IMR-90 (cell line): ENCODE measurements around the gene TBC1D30. TPM values are rescaled to one million over a fixed set of nuclear protein-coding genes. Genes with fewer than 3 reads are reported as not detected.

Experiments used
- ATAC-seq: fragments of 200-7000 bp; cut with Tn5 transposase; 2 replicates; pipeline ENCODE4 v1.9.1; 2020; ENCODE audit warnings: low read depth, mild to moderate bottlenecking, moderate library complexity
- BruUV-seq: library from RNA; stranded (reverse); fragments of 400-500 nt; replicated peaks from 2 replicates; lab custom pipeline; 2021; lab: Mats Ljungman, UMichigan
- CTCF ChIA-PET: fragments of 300-600 bp; formaldehyde crosslinking; extraction: SDS; loops from one replicate; lab custom pipeline; 2021; ENCODE audit warnings: antibody characterized with exemption; lab: Yijun Ruan, JAX
- POLR2A ChIA-PET: fragments of 300-600 bp; sonication (Branson Sonifier 250); formaldehyde crosslinking; loops from one replicate; lab custom pipeline; 2022; ENCODE audit warnings: antibody characterized with exemption; ENCODE audit not compliant: unreplicated experiment; lab: Charles Lee
- DNase-seq: peaks from one replicate; pipeline ENCODE4 v3.0.0; 2013
- H2AFZ ChIP-seq: replicated peaks from 2 replicates; pipeline ENCODE3; 2013; ENCODE audit warnings: low read length, mild to moderate bottlenecking; ENCODE audit not compliant: poor library complexity
- H2AK5ac ChIP-seq: 2 replicates; pipeline ENCODE4 v1.6.1; 2013; ENCODE audit warnings: low read depth, low read length, inconsistent platforms
- H2AK9ac ChIP-seq: replicated peaks from 2 replicates; pipeline ENCODE3; 2013; ENCODE audit warnings: mild to moderate bottlenecking, low read depth, low read length, moderate library complexity; ENCODE audit not compliant: poor library complexity
- H2BK120ac ChIP-seq: 2 replicates; pipeline ENCODE4 v1.6.1; 2013; ENCODE audit warnings: low read depth, low read length, inconsistent platforms
- H2BK15ac ChIP-seq: 3 replicates; pipeline ENCODE4 v1.6.1; 2013; ENCODE audit warnings: low read depth, low read length, inconsistent platforms
- H2BK20ac ChIP-seq: 2 replicates; pipeline ENCODE4 v1.6.1; 2013; ENCODE audit warnings: low read depth, mild to moderate bottlenecking, inconsistent platforms, low read length, moderate library complexity
- H2BK5ac ChIP-seq: 2 replicates; pipeline ENCODE4 v1.6.1; 2013; ENCODE audit warnings: mild to moderate bottlenecking, low read depth, low read length, inconsistent platforms; ENCODE audit not compliant: poor library complexity, severe bottlenecking
- H3K14ac ChIP-seq: replicated peaks from 2 replicates; pipeline ENCODE4 v1.6.1; 2013; ENCODE audit warnings: low read depth, low read length, inconsistent platforms
- H3K18ac ChIP-seq: 2 replicates; pipeline ENCODE4 v1.6.1; 2013; ENCODE audit warnings: low read depth, low read length, control low read depth
- H3K23ac ChIP-seq: 2 replicates; pipeline ENCODE4 v1.6.1; 2013; ENCODE audit warnings: low read depth, low read length, inconsistent platforms
- H3K27ac ChIP-seq: 2 replicates; pipeline ENCODE4 v1.5.1; 2013; ENCODE audit warnings: mild to moderate bottlenecking, control low read depth, low read length; ENCODE audit not compliant: insufficient read depth
- H3K27me3 ChIP-seq: 2 replicates; pipeline ENCODE4 v1.6.1; 2013; ENCODE audit warnings: low read length; ENCODE audit not compliant: control insufficient read depth, insufficient read depth
- H3K36me3 ChIP-seq: 2 replicates; pipeline ENCODE4 v1.6.1; 2013; ENCODE audit warnings: low read length, mixed read lengths; ENCODE audit not compliant: control insufficient read depth, insufficient read depth
- H3K4ac ChIP-seq: 2 replicates; pipeline ENCODE4 v1.6.1; 2013; ENCODE audit warnings: low read depth, low read length, inconsistent platforms
- H3K4me1 ChIP-seq: 2 replicates; pipeline ENCODE4 v1.6.1; 2013; ENCODE audit warnings: low read length, mixed read lengths; ENCODE audit not compliant: control insufficient read depth, insufficient read depth
- H3K4me2 ChIP-seq: 2 replicates; pipeline ENCODE4 v1.6.1; 2013; ENCODE audit warnings: low read depth, mild to moderate bottlenecking, control low read depth, low read length, moderate library complexity
- H3K4me3 ChIP-seq: 2 replicates; pipeline ENCODE4 v1.5.1; 2013; ENCODE audit warnings: low read depth, mild to moderate bottlenecking, control low read depth, low read length, moderate library complexity; ENCODE audit not compliant: insufficient read depth
- H3K56ac ChIP-seq: 2 replicates; pipeline ENCODE4 v1.6.1; 2013; ENCODE audit warnings: low read length, inconsistent platforms; ENCODE audit not compliant: insufficient read depth; ENCODE audit errors: extremely low read depth
- H3K79me1 ChIP-seq, 2 experiments: 2 replicates each; pipeline ENCODE4 v1.6.1; 2013; ENCODE audit warnings: low read length in 2 of 2, inconsistent platforms in 1 of 2, low read depth in 1 of 2
- H3K9ac ChIP-seq: 2 replicates; pipeline ENCODE4 v1.6.1; 2013; ENCODE audit warnings: low read depth, low read length, control low read depth
- H3K9me1 ChIP-seq: 2 replicates; pipeline ENCODE4 v1.6.1; 2013; ENCODE audit warnings: low read length, inconsistent platforms; ENCODE audit not compliant: insufficient read depth
- H3K9me3 ChIP-seq: 2 replicates; pipeline ENCODE4 v1.6.1; 2013; ENCODE audit warnings: low read length; ENCODE audit not compliant: control insufficient read depth, insufficient read depth
- H4K20me1 ChIP-seq: 2 replicates; pipeline ENCODE4 v1.6.1; 2013; ENCODE audit warnings: low read length, inconsistent platforms; ENCODE audit not compliant: insufficient read depth
- H4K5ac ChIP-seq: 2 replicates; pipeline ENCODE4 v1.6.1; 2013; ENCODE audit warnings: mild to moderate bottlenecking, low read depth, low read length, control low read depth
- H4K8ac ChIP-seq, 2 experiments: 2 replicates each; pipeline ENCODE4 v1.6.1; 2013; ENCODE audit warnings: low read depth in 2 of 2, low read length in 2 of 2, control low read depth in 1 of 2, inconsistent platforms in 1 of 2
- H4K91ac ChIP-seq: 2 replicates; pipeline ENCODE4 v1.6.1; 2013; ENCODE audit warnings: low read depth, low read length, inconsistent platforms; ENCODE audit not compliant: insufficient read depth
- BHLHE40 ChIP-seq: fragments of 150-350 bp; IDR thresholded peaks from 2 replicates; pipeline ENCODE4 v1.6.1; 2016; ENCODE audit warnings: mild to moderate bottlenecking, low read depth, low read length
- CEBPB ChIP-seq: IDR thresholded peaks from 2 replicates; pipeline ENCODE4 v1.6.1; 2012; ENCODE audit warnings: low read depth, low read length, improper control_type of control experiment
- CHD1 ChIP-seq: IDR thresholded peaks from 2 replicates; pipeline ENCODE4 v1.6.1; 2012; ENCODE audit warnings: low read depth, low read length, improper control_type of control experiment
- FOS ChIP-seq: fragments of 150-350 bp; IDR thresholded peaks from 2 replicates; pipeline ENCODE4 v1.6.1; 2016; ENCODE audit warnings: low read depth, low read length
- MAFK ChIP-seq: IDR thresholded peaks from 2 replicates; pipeline ENCODE4 v1.6.1; 2012; ENCODE audit warnings: low read depth, low read length, improper control_type of control experiment
- MXI1 ChIP-seq: IDR thresholded peaks from 2 replicates; pipeline ENCODE4 v1.6.1; 2012; ENCODE audit warnings: low read depth, mild to moderate bottlenecking, low read length, moderate library complexity, borderline replicate concordance
- NFE2L2 ChIP-seq: fragments of 150-350 bp; IDR thresholded peaks from 2 replicates; pipeline ENCODE4 v1.6.1; 2016; ENCODE audit warnings: low read depth, mild to moderate bottlenecking, low read length
- POLR2A ChIP-seq: IDR thresholded peaks from 2 replicates; pipeline ENCODE4 v1.6.1; 2012; ENCODE audit warnings: mild to moderate bottlenecking, low read depth, low read length
- RAD21 ChIP-seq: IDR thresholded peaks from 2 replicates; pipeline ENCODE4 v1.6.1; 2012; ENCODE audit warnings: low read length, improper control_type of control experiment
- RCOR1 ChIP-seq: IDR thresholded peaks from 2 replicates; pipeline ENCODE4 v1.6.1; 2012; ENCODE audit warnings: mild to moderate bottlenecking, low read length, improper control_type of control experiment; ENCODE audit not compliant: insufficient replicate concordance
- RFX5 ChIP-seq: IDR thresholded peaks from 2 replicates; pipeline ENCODE4 v1.8.0; 2012; ENCODE audit warnings: low read depth, mild to moderate bottlenecking, low read length, moderate library complexity
- SMC3 ChIP-seq: fragments of 150-350 bp; IDR thresholded peaks from 2 replicates; pipeline ENCODE4 v1.6.1; 2016; ENCODE audit warnings: low read depth, mild to moderate bottlenecking, antibody characterized with exemption, low read length, moderate library complexity
- WGBS, 2 experiments: methylation state at CpG; one replicate each; pipeline versions ENCODE4 v1.1.5 to v1.1.7; 2013; ENCODE audit warnings: missing lambda C conversion rate in 2 of 2; ENCODE audit not compliant: insufficient read length in 1 of 2; ENCODE audit errors: extremely low coverage in 2 of 2; 5-methylcytosine and 5-hydroxymethylcytosine counted together
- dilution Hi-C: fragments of 300-500 bp; cut with HindIII; formaldehyde crosslinking; loops from one replicate; pipeline ENCODE4 v1.14.3; 2018; ENCODE audit warnings: low sequenced_read_pairs; ENCODE audit not compliant: unreplicated experiment
- in situ Hi-C: fragments of 300-500 bp; cut with MboI; formaldehyde crosslinking; loops from 3 replicates; pipeline ENCODE4 v1.14.3; 2019; ENCODE audit warnings: low sequenced_read_pairs, inconsistent platforms, mixed read lengths
- intact Hi-C: fragments of 100-400 bp; cut with micrococcal nuclease; formaldehyde crosslinking; loops from 2 replicates; pipeline ENCODE4 v1.10.0; 2022
- polyA plus RNA-seq, 3 experiments: library from polyadenylated mRNA; depleted of rRNA; stranded (reverse); fragments of >200 nt; gene quantifications; 2 replicates each; pipeline ENCODE4 v1.2.3, GENCODE V29; 2012; ENCODE audit warnings: low replicate concordance in 1 of 3
- total RNA-seq: library from RNA; depleted of rRNA; stranded (reverse); fragments of >200 nt; gene quantifications from 2 replicates; pipeline ENCODE4 v1.2.3, GENCODE V29; 2012
- TF ChIP-seq, protein P1 (sequence below): conservative IDR thresholded peaks from 2 replicates; pipeline ENCODE4 v1.5.1; 2012; ENCODE audit warnings: mild to moderate bottlenecking, low read depth, low read length, improper control_type of control experiment
- TF ChIP-seq, protein P2 (sequence below): fragments of 150-350 bp; IDR thresholded peaks from 2 replicates; pipeline ENCODE4 v1.6.1; 2016; ENCODE audit warnings: low read depth, mild to moderate bottlenecking, low read length, moderate library complexity, borderline replicate concordance
- TF ChIP-seq, protein P3 (sequence below): fragments of 150-350 bp; IDR thresholded peaks from 2 replicates; pipeline ENCODE4 v1.6.1; 2017; ENCODE audit warnings: mild to moderate bottlenecking, antibody characterized with exemption, low read length, low read depth

The TBC1D30 gene
- total and polyA plus RNA-seq, 2 of the 4 experiments (the other 2 are of a cell fraction): 0.18 to 0.24 TPM

DNA sequence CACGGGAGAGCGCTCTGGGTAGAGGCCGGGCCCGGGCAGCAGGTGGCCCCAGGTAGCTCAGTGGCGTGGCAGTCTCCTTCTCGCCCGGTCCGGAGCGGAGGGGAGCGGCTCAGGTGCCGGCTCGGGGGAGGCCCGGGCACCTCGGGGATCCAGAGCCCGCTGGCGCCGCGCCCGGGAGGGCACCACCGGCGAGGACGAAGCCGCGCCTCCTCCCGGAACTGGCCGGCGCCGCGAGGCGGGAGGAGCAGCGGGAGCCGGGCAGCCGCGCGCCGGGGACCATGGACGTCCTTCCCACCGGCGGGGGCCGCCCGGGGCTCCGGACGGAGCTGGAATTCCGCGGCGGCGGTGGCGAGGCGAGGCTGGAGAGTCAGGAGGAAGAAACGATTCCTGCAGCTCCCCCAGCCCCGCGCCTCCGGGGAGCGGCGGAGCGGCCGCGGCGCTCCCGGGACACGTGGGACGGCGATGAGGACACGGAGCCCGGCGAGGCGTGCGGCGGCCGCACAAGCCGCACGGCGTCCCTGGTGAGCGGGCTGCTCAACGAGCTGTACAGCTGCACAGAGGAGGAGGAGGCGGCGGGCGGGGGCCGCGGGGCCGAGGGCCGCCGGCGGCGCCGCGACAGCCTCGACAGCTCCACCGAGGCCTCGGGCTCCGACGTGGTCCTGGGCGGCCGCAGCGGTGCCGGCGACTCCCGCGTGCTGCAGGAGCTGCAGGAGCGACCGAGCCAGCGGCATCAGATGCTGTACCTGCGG is 43.7 kb upstream of the TBC1D30 start:
- BruUV-seq: no TSS peak
- Histone ChIP-seq H3K23ac (no peak overlapping the region), H3K79me1 (no peaks in the 10 kb centered on the region), H4K5ac (no peak overlapping the region), H3K27me3 (peaks cover 51% of the 10 kb centered on the region), H2BK15ac (no peak overlapping the region), H3K9me1 (no peaks in the 10 kb centered on the region), H2AK5ac (no peak overlapping the region), H3K4me2 (peak overlapping the region; percentile 36), H2BK20ac (no peak overlapping the region), H2AFZ (peak overlapping the region; percentile 79), H3K18ac (no peak overlapping the region), H3K9me3 (peaks cover 13% of the 10 kb centered on the region), H3K9ac (no peak overlapping the region), H2BK120ac (no peak overlapping the region), H3K56ac (no peak overlapping the region), H3K4me3 (peak overlapping the region; percentile 37; the same call in 1 of the 2 replicates), H3K27ac (no peak overlapping the region), H3K4ac (no peak overlapping the region), H4K8ac (no peak overlapping the region), H3K4me1 (peaks cover 2% of the 10 kb centered on the region; the same call in 1 of the 2 replicates), H4K91ac (no peak overlapping the region), H3K14ac (no peak overlapping the region), H4K20me1 (no peaks in the 10 kb centered on the region), H3K36me3 (no peaks in the 10 kb centered on the region), H2BK5ac (no peak overlapping the region), H2AK9ac (peak overlapping the region; percentile 19)
- WGBS, 2 experiments: 0% methylated on average over 15 of the region's 103 CpGs; no CpG with 5 or more reads in 1 of the 2 experiments
- CTCF ChIA-PET: no interaction called here
- POLR2A ChIA-PET: no interaction called here
- in situ Hi-C loops: no loop called here
- dilution Hi-C loops: no loop called here
- no peak for DNase-seq
- intact Hi-C loops: no loop called here
- peak; percentile 82 for ATAC-seq
- no peak for TF ChIP-seq CHD1
- TF ChIP-seq BHLHE40: no peak
- TF ChIP-seq SMC3: no peak
- no peak for TF ChIP-seq RAD21
- TF ChIP-seq MAFK: no peak
- TF ChIP-seq, protein P1, sequence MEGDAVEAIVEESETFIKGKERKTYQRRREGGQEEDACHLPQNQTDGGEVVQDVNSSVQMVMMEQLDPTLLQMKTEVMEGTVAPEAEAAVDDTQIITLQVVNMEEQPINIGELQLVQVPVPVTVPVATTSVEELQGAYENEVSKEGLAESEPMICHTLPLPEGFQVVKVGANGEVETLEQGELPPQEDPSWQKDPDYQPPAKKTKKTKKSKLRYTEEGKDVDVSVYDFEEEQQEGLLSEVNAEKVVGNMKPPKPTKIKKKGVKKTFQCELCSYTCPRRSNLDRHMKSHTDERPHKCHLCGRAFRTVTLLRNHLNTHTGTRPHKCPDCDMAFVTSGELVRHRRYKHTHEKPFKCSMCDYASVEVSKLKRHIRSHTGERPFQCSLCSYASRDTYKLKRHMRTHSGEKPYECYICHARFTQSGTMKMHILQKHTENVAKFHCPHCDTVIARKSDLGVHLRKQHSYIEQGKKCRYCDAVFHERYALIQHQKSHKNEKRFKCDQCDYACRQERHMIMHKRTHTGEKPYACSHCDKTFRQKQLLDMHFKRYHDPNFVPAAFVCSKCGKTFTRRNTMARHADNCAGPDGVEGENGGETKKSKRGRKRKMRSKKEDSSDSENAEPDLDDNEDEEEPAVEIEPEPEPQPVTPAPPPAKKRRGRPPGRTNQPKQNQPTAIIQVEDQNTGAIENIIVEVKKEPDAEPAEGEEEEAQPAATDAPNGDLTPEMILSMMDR: no peak
- no peak for TF ChIP-seq MXI1
- no peak for TF ChIP-seq RCOR1
- no peak for TF ChIP-seq NFE2L2
- TF ChIP-seq, protein P2, sequence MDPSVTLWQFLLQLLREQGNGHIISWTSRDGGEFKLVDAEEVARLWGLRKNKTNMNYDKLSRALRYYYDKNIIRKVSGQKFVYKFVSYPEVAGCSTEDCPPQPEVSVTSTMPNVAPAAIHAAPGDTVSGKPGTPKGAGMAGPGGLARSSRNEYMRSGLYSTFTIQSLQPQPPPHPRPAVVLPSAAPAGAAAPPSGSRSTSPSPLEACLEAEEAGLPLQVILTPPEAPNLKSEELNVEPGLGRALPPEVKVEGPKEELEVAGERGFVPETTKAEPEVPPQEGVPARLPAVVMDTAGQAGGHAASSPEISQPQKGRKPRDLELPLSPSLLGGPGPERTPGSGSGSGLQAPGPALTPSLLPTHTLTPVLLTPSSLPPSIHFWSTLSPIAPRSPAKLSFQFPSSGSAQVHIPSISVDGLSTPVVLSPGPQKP: no peak
- no peak for TF ChIP-seq RFX5
- no peak for TF ChIP-seq POLR2A
- TF ChIP-seq, protein P3, sequence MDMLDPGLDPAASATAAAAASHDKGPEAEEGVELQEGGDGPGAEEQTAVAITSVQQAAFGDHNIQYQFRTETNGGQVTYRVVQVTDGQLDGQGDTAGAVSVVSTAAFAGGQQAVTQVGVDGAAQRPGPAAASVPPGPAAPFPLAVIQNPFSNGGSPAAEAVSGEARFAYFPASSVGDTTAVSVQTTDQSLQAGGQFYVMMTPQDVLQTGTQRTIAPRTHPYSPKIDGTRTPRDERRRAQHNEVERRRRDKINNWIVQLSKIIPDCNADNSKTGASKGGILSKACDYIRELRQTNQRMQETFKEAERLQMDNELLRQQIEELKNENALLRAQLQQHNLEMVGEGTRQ: no peak
- TF ChIP-seq FOS: no peak
- TF ChIP-seq CEBPB: no peak
